Esophagus muscularis mucosa (tissue), 4 donors: ENCODE measurements around the gene KLHL1. TPM values are rescaled to one million over a fixed set of nuclear protein-coding genes. Genes with fewer than 3 reads are reported as not detected.

Experiments used
- DNase-seq: peaks from one replicate; pipeline ENCODE4 v3.0.0-alpha.2; 2017; ENCODE audit errors: extremely low spot score
- H3K27ac ChIP-seq, 4 donors: fragments of 200-600 bp; sonication (generic); replicated peaks in 1 of 4; 1 replicate in 3 of 4; 2 replicates in 1 of 4; pipeline ENCODE4 v1.5.1; 2016 to 2019; ENCODE audit warnings: mild to moderate bottlenecking in 1 of 4
- H3K27me3 ChIP-seq, 4 donors: fragments of 200-600 bp; sonication (generic); one replicate each; pipeline versions ENCODE4 v1.5.1 to v1.6.0; 2016 to 2019
- H3K36me3 ChIP-seq, 4 donors: fragments of 200-600 bp; sonication (generic); one replicate each; pipeline ENCODE4 v1.5.1; 2016 to 2019
- H3K4me1 ChIP-seq, 4 donors: fragments of 200-600 bp; sonication (generic); one replicate each; pipeline ENCODE4 v1.5.1; 2016 to 2019
- H3K4me3 ChIP-seq, 4 donors: fragments of 200-600 bp; sonication (generic); 1 replicate in 2 of 4; 2 replicates in 2 of 4; pipeline ENCODE4 v1.5.1; 2016 to 2019; ENCODE audit warnings: mild to moderate bottlenecking in 4 of 4, moderate library complexity in 1 of 4
- H3K9me3 ChIP-seq, 4 donors: fragments of 200-600 bp; sonication (generic); 1 replicate in 3 of 4; 2 replicates in 1 of 4; pipeline ENCODE4 v1.5.1; 2016 to 2019
- CTCF ChIP-seq, 3 experiments: fragments of 200-600 bp in 2 of 3; fragments of 450-650 bp in 1 of 3; sonication (generic) in 2 of 3; IDR thresholded peaks; one replicate each; pipeline ENCODE4 v1.5.1; 2017 to 2019; ENCODE audit warnings: antibody characterized with exemption in 3 of 3, mild to moderate bottlenecking in 2 of 3, moderate library complexity in 1 of 3
- EP300 ChIP-seq: sonication (generic); formaldehyde crosslinking; IDR thresholded peaks from one replicate; pipeline ENCODE4 v1.6.1; 2017; ENCODE audit warnings: antibody characterized with exemption
- POLR2A ChIP-seq: fragments of 450-650 bp; IDR thresholded peaks from one replicate; pipeline ENCODE4 v1.6.1; 2017; ENCODE audit warnings: antibody characterized with exemption, moderate library complexity, mild to moderate bottlenecking, low read depth
- POLR2AphosphoS5 ChIP-seq, 2 donors: sonication (generic); formaldehyde crosslinking; IDR thresholded peaks; one replicate each; pipeline ENCODE4 v1.6.1; 2017; ENCODE audit warnings: antibody characterized with exemption in 2 of 2
- WGBS: methylation state at CpG from one replicate; pipeline ENCODE4 v1.1.5; 2018; 5-methylcytosine and 5-hydroxymethylcytosine counted together
- intact Hi-C: fragments of 100-400 bp; cut with DNase I; formaldehyde crosslinking; loops from one replicate; pipeline ENCODE4 v1.15.1; 2023
- total RNA-seq, 4 donors: library from RNA; depleted of rRNA; stranded (reverse); fragments of >200 nt; gene quantifications; one replicate each; pipeline versions ENCODE4 v1.1.0 to v1.2.1, GENCODE V29; 2016

Gene KLHL1
- total RNA-seq, 4 donors from 2014 or later = under 0.01 to 0.13 TPM; not detected in 2

GRCh38 chr13:69903081-69903480, 205.2 kb downstream of the KLHL1 start:
- intact Hi-C loops = no loop called here
- WGBS = 75% methylated on average over 2 of the region's 2 CpGs

GRCh38 chr13:69882451-69882850, 225.8 kb downstream of the KLHL1 start:
- WGBS = 75% methylated on average over 1 of the region's 1 CpG
- Histone ChIP-seq H3K4me1 (no peaks in the 10 kb centered on the region), H3K27me3 (no peaks in the 10 kb centered on the region), H3K27ac (no peak overlapping the region), H3K36me3 (no peaks in the 10 kb centered on the region), H3K4me3 (no peak overlapping the region), H3K9me3 (no peaks in the 10 kb centered on the region)
- intact Hi-C loops = no loop called here
- TF ChIP-seq POLR2A (no peak), EP300 (no peak), POLR2AphosphoS5 (IDR thresholded peaks at IDR 0.05) (no peak), CTCF (IDR thresholded peaks at IDR 0.05) (no peak)
- no peak for DNase-seq

More at GRCh38 chr13:69903081-69903480, 205.2 kb downstream of the KLHL1 start:
- H3K36me3 ChIP-seq = no peaks in the 10 kb centered on the region
- no peaks in the 10 kb centered on the region for H3K4me1 ChIP-seq
- no peak overlapping the region for H3K27ac ChIP-seq
- no peaks in the 10 kb centered on the region for H3K27me3 ChIP-seq
- H3K4me3 ChIP-seq = no peak overlapping the region
- no peak for DNase-seq
- no peaks in the 10 kb centered on the region for H3K9me3 ChIP-seq
- TF ChIP-seq POLR2AphosphoS5 (IDR thresholded peaks at IDR 0.05) (no peak), EP300 (no peak), CTCF (IDR thresholded peaks at IDR 0.05) (no peak), POLR2A (no peak)

- H3K9me3 ChIP-seq = no peaks in the 10 kb centered on the region
- TF ChIP-seq EP300 (no peak), POLR2AphosphoS5 (IDR thresholded peaks at IDR 0.05) (no peak)
- no peaks in the 10 kb centered on the region for H3K4me1 ChIP-seq
- H3K4me3 ChIP-seq = no peak overlapping the region
- intact Hi-C loops = no loop called here
- DNase-seq = no peak
- H3K27ac ChIP-seq = no peak overlapping the region
- WGBS = 87% methylated on average over 1 of the region's 1 CpG
- H3K27me3 ChIP-seq = no peaks in the 10 kb centered on the region
- H3K36me3 ChIP-seq = no peaks in the 10 kb centered on the region
Measured at GRCh38 chr13:69879936-69880335, 228.3 kb downstream of the KLHL1 start.

- Histone ChIP-seq H3K9me3 (no peaks in the 10 kb centered on the region), H3K27me3 (no peaks in the 10 kb centered on the region), H3K4me1 (no peaks in the 10 kb centered on the region), H3K27ac (no peak overlapping the region), H3K36me3 (no peaks in the 10 kb centered on the region), H3K4me3 (no peak overlapping the region)
- TF ChIP-seq POLR2AphosphoS5 (IDR thresholded peaks at IDR 0.05) = no peak
- no peak for DNase-seq
- intact Hi-C loops = no loop called here
- 80% methylated on average over 4 of the region's 4 CpGs for WGBS
Measured at GRCh38 chr13:69872321-69873047, 235.8 kb downstream of the KLHL1 start.

- no peak for TF ChIP-seq POLR2A
- no peak for TF ChIP-seq POLR2AphosphoS5 (IDR thresholded peaks at IDR 0.05)
- no peak for TF ChIP-seq EP300
- TF ChIP-seq CTCF (IDR thresholded peaks at IDR 0.05) = no peak
- intact Hi-C loops = no loop called here
Measured at GRCh38 chr13:69866555-69866954, 241.7 kb downstream of the KLHL1 start.

More at GRCh38 chr13:69866555-69866954, 241.7 kb downstream of the KLHL1 start:
- H3K27me3 ChIP-seq = no peaks in the 10 kb centered on the region
- H3K4me1 ChIP-seq = no peaks in the 10 kb centered on the region
- no peaks in the 10 kb centered on the region for H3K36me3 ChIP-seq
- DNase-seq = no peak
- no peak overlapping the region for H3K27ac ChIP-seq
- H3K4me3 ChIP-seq = no peak overlapping the region
- whole genome bisulfite sequencing = 73% methylated on average over 4 of the region's 4 CpGs
- no peaks in the 10 kb centered on the region for H3K9me3 ChIP-seq
